GM12878 (cell line): Measurements from ENCODE around the gene DRD3. TPM values are rescaled to one million over a fixed set of nuclear protein-coding genes. Genes with fewer than 3 reads are reported as not detected.

Experiments used
- ATAC-seq: fragments of 200-7000 bp; cut with Tn5 transposase; 3 replicates; pipeline ENCODE4 v1.9.1; 2020; ENCODE audit warnings: mild to moderate bottlenecking, moderate library complexity
- BruUV-seq: library from RNA; stranded (reverse); fragments of 400-500 nt; replicated peaks from 2 replicates; lab custom pipeline; 2021; lab: Mats Ljungman, UMichigan
- CTCF ChIA-PET: fragments of 300-600 bp; sonication (Branson Sonifier 250); formaldehyde crosslinking; extraction: SDS; loops from one replicate; lab custom pipeline; 2021; ENCODE audit warnings: inconsistent platforms; lab: Yijun Ruan, JAX
- POLR2A ChIA-PET: fragments of 350-600 bp; formaldehyde crosslinking; extraction: SDS; loops from one replicate; lab custom pipeline; 2021; ENCODE audit warnings: inconsistent platforms; lab: Charles Lee
- RAD21 ChIA-PET: fragments of 300-600 bp; sonication (Branson Sonifier 250); formaldehyde crosslinking; loops from one replicate; lab custom pipeline; 2023; ENCODE audit warnings: antibody characterized with exemption; ENCODE audit not compliant: unreplicated experiment; lab: Charles Lee
- SMC1A ChIA-PET: fragments of 300-600 bp; sonication (Branson Sonifier 250); formaldehyde crosslinking; loops from one replicate; lab custom pipeline; 2023; ENCODE audit not compliant: unreplicated experiment, uncharacterized antibody; lab: Charles Lee
- DNase-seq: peaks from one replicate; pipeline ENCODE4 v3.0.0-alpha.2; 2011; ENCODE audit warnings: low read depth, low spot score
- FAIRE-seq: peaks from 3 replicates; lab custom pipeline; 2011; peaks lifted over from hg19 to GRCh38; lab: Jason Lieb, UNC
- H2AFZ ChIP-seq: 2 replicates; pipeline ENCODE4 v1.6.0; 2011; ENCODE audit warnings: low read depth, low read length, control low read depth; ENCODE audit not compliant: control insufficient read depth
- H3K27ac ChIP-seq: 2 replicates; pipeline ENCODE4 v1.5.1; 2011; ENCODE audit warnings: control low read depth; ENCODE audit not compliant: control insufficient read depth, insufficient read depth
- H3K27me3 ChIP-seq, 2 experiments: replicated peaks in 1 of 2; 2 replicates each; pipeline versions ENCODE4 v1.6.0 to v1.6.1; 2011; ENCODE audit warnings: low read length in 1 of 2; ENCODE audit not compliant: control insufficient read depth in 2 of 2, insufficient read depth in 2 of 2
- H3K36me3 ChIP-seq, 2 experiments: 2 replicates each; pipeline ENCODE4 v1.5.1; 2011; ENCODE audit warnings: low read length in 1 of 2; ENCODE audit not compliant: control insufficient read depth in 2 of 2, insufficient read depth in 2 of 2
- H3K4me1 ChIP-seq: 2 replicates; pipeline ENCODE4 v1.6.1; 2011; ENCODE audit warnings: mild to moderate bottlenecking, low read length, moderate library complexity, mixed read lengths; ENCODE audit not compliant: control insufficient read depth, insufficient read depth
- H3K4me2 ChIP-seq: 2 replicates; pipeline ENCODE4 v1.6.0; 2011; ENCODE audit warnings: control low read depth; ENCODE audit not compliant: control insufficient read depth, insufficient read depth
- H3K4me3 ChIP-seq: fragments of 200-600 bp; sonication (generic); 2 replicates; pipeline ENCODE4 v1.5.1; 2016
- H3K79me2 ChIP-seq: 2 replicates; pipeline ENCODE4 v1.6.0; 2011; ENCODE audit warnings: low read length; ENCODE audit not compliant: control insufficient read depth, insufficient read depth
- H3K9ac ChIP-seq: 2 replicates; pipeline ENCODE4 v1.8.0; 2011; ENCODE audit warnings: low read length, control low read depth, mixed read lengths; ENCODE audit not compliant: control insufficient read depth, insufficient read depth
- H3K9me3 ChIP-seq: replicated peaks from 3 replicates; pipeline ENCODE4 v1.5.1; 2011; ENCODE audit warnings: mild to moderate bottlenecking, low read length; ENCODE audit not compliant: control insufficient read depth, insufficient read depth
- H4K20me1 ChIP-seq: 2 replicates; pipeline ENCODE4 v1.6.0; 2011; ENCODE audit not compliant: control insufficient read depth, insufficient read depth
- CBFB ChIP-seq: IDR thresholded peaks from 2 replicates; pipeline ENCODE4 v1.6.1; 2016; ENCODE audit warnings: antibody characterized with exemption, low read depth
- MEF2B ChIP-seq: fragments of 450-650 bp; IDR thresholded peaks from 2 replicates; pipeline ENCODE4 v1.6.1; 2018; ENCODE audit warnings: mild to moderate bottlenecking, moderate library complexity; ENCODE audit not compliant: partially characterized antibody, poor library complexity, severe bottlenecking
- POLR2A ChIP-seq: IDR thresholded peaks from 2 replicates; pipeline ENCODE4 v1.6.1; 2011; ENCODE audit warnings: low read depth, mild to moderate bottlenecking, low read length
- SMAD1 ChIP-seq: fragments of 450-650 bp; IDR thresholded peaks from 2 replicates; pipeline ENCODE4 v1.6.1; 2018; ENCODE audit warnings: mild to moderate bottlenecking, low read depth; ENCODE audit not compliant: partially characterized antibody
- ZNF384 ChIP-seq: IDR thresholded peaks from 2 replicates; pipeline ENCODE4 v1.6.1; 2012; ENCODE audit warnings: low read depth, mild to moderate bottlenecking, low read length, improper control_type of control experiment, borderline replicate concordance
- WGBS: methylation state at CpG from one replicate; pipeline ENCODE4 v1.1.6; 2016; ENCODE audit warnings: low lambda C conversion rate; ENCODE audit not compliant: insufficient replicate concordance, insufficient coverage; ENCODE audit errors: missing lambda C conversion rate; 5-methylcytosine and 5-hydroxymethylcytosine counted together
- in situ Hi-C: fragments of 300-500 bp; cut with MboI; formaldehyde crosslinking; loops from 9 replicates; pipeline ENCODE4 v1.14.3; 2018; ENCODE audit warnings: mixed read lengths
- intact Hi-C: fragments of 100-400 bp; cut with micrococcal nuclease; formaldehyde crosslinking; loops from one replicate; pipeline ENCODE4 v1.14.2; 2022; ENCODE audit not compliant: unreplicated experiment
- polyA plus RNA-seq, 11 experiments: library from polyadenylated mRNA; depleted of rRNA in 4 of 11; unstranded in 6 of 11; stranded (reverse) in 5 of 11; fragments of >200 nt; fragmentation: Nextera tagmentation in 4 of 11; fragmentation: Illumina TruSeq in 1 of 11; extraction: Ambion mirVana in 4 of 11; extraction: Trizol in 1 of 11; gene quantifications; 1 replicate in 1 of 11; 2 replicates in 10 of 11; pipeline versions ENCODE4 v1.2.1 to v1.2.3, GENCODE V29; 2011 to 2016; ENCODE audit warnings: inconsistent platforms in 2 of 11, missing spikeins in 2 of 11, low read depth in 1 of 11
- total RNA-seq, 4 experiments: library from RNA; depleted of rRNA in 3 of 4; stranded (reverse); fragments of >200 nt in 3 of 4; fragmentation: Illumina TruSeq in 1 of 4; extraction: Trizol in 1 of 4; gene quantifications; 2 replicates each; pipeline versions ENCODE4 v1.2.1 to v1.2.3, GENCODE V29; 2013 to 2021

The DRD3 gene
- total and polyA plus RNA-seq, 10 of the 15 experiments (the other 5 are each of a cell fraction or from before 2014, with no cell fraction given) = not detected

- ChIA-PET CTCF (interaction anchor here (0.9 to 9.1 kb wide), 11 partner anchors 9 to 270 kb away, joined by 3 to 90 read pairs (median 7); partner anchors contain the start of gene DRD3), SMC1A (interaction anchor here (0.9 to 4.1 kb wide), 6 partner anchors 9 to 270 kb away, joined by 3 to 24 read pairs (median 3); no protein-coding TSS in a partner anchor), POLR2A (no interaction called here), RAD21 (interaction anchor here (1.3 kb wide), 2 partner anchors 62 to 268 kb away, joined by 5 to 6 read pairs; no protein-coding TSS in a partner anchor)
- Histone ChIP-seq H3K27me3 (0 out of 4 replicates have a peak, but pooled peaks cover 0 to 1% of the 10 kb centered on the region in 2 experiments), H3K4me2 (no peak overlapping the region), H3K79me2 (no peaks in the 10 kb centered on the region), H3K36me3 (no peaks in the 10 kb centered on the region), H3K4me3 (no peak overlapping the region), H4K20me1 (no peaks in the 10 kb centered on the region), H3K9me3 (no peaks in the 10 kb centered on the region), H2AFZ (no peak overlapping the region), H3K9ac (no peak overlapping the region), H3K4me1 (no peaks in the 10 kb centered on the region; the same call in 1 of the 2 replicates), H3K27ac (no peak overlapping the region)
- ATAC-seq (no peak), FAIRE-seq (no peak), DNase-seq (no peak)
- in situ Hi-C loops = loop anchor here (5.0 to 10.0 kb wide), 2 partner anchors 266 to 416 kb away; no protein-coding TSS in a partner anchor
- TF ChIP-seq ZNF384 = no peak
- intact Hi-C loops = loop anchor here (5.0 kb wide), 2 partner anchors 211 to 414 kb away; no protein-coding TSS in a partner anchor
- 83% methylated on average over 3 of the region's 3 CpGs for WGBS
- no TSS peak for BruUV-seq
Measured at GRCh38 chr3:114151091-114151490, 27.8 kb downstream of the DRD3 start.

GRCh38 chr3:114147251-114147650 lies 31.6 kb downstream of the DRD3 start:
- H3K79me2 ChIP-seq = no peaks in the 10 kb centered on the region
- 0 out of 4 replicates have a peak, but pooled peaks cover 0 to 1% of the 10 kb centered on the region in 2 experiments for H3K27me3 ChIP-seq
- SMC1A ChIA-PET = interaction anchor here (0.6 kb wide), 1 partner anchor 11 kb away, joined by 3 read pairs; no protein-coding TSS in a partner anchor
- H3K27ac ChIP-seq = no peak overlapping the region
- FAIRE-seq (no peak), ATAC-seq (no peak; the same call in 2 of the 3 replicates), DNase-seq (no peak)
- no peak overlapping the region for H3K4me2 ChIP-seq
- H3K36me3 ChIP-seq = no peaks in the 10 kb centered on the region
- BruUV-seq = no TSS peak
- WGBS = 74% methylated on average over 9 of the region's 9 CpGs
- CTCF ChIA-PET = no interaction called here
- H2AFZ ChIP-seq = no peak overlapping the region
- H3K4me3 ChIP-seq = no peak overlapping the region
- POLR2A ChIA-PET = no interaction called here
- H3K4me1 ChIP-seq = no peaks in the 10 kb centered on the region
- no peaks in the 10 kb centered on the region for H4K20me1 ChIP-seq
- intact Hi-C loops = no loop called here
- RAD21 ChIA-PET = no interaction called here
- TF ChIP-seq MEF2B = no peak
- no peak for TF ChIP-seq CBFB
- TF ChIP-seq POLR2A = no peak
- TF ChIP-seq SMAD1 = no peak
- in situ Hi-C loops = no loop called here
- no peak overlapping the region for H3K9ac ChIP-seq
- H3K9me3 ChIP-seq = no peaks in the 10 kb centered on the region
